H9 (cell line): ENCODE measurements around the gene NRCAM. TPM values are rescaled to one million over a fixed set of nuclear protein-coding genes. Genes with fewer than 3 reads are reported as not detected.

ENCODE experiments used
- DNase-seq: peaks from one replicate; pipeline ENCODE4 v3.0.0-alpha.2; 2017
- H2AFZ ChIP-seq: one replicate; pipeline ENCODE4 v1.6.1; 2013; ENCODE audit warnings: mild to moderate bottlenecking, low read length, control low read depth, moderate library complexity
- H2AK5ac ChIP-seq: 2 replicates; pipeline ENCODE4 v1.6.1; 2013; ENCODE audit warnings: low read length, control low read depth, mixed read lengths; ENCODE audit not compliant: insufficient read length
- H2BK120ac ChIP-seq: one replicate; pipeline ENCODE4 v1.6.1; 2013; ENCODE audit warnings: low read depth, mild to moderate bottlenecking, low read length, control low read depth, inconsistent platforms; ENCODE audit not compliant: poor library complexity, severe bottlenecking
- H2BK12ac ChIP-seq: 2 replicates; pipeline ENCODE4 v1.6.1; 2013; ENCODE audit warnings: low read length, control low read depth, mixed read lengths, low read depth; ENCODE audit not compliant: insufficient read length
- H2BK15ac ChIP-seq: 2 replicates; pipeline ENCODE4 v1.6.1; 2013; ENCODE audit warnings: low read depth, low read length, control low read depth
- H2BK20ac ChIP-seq: one replicate; pipeline ENCODE4 v1.6.1; 2013; ENCODE audit warnings: low read depth, mild to moderate bottlenecking, low read length, control low read depth, inconsistent platforms; ENCODE audit not compliant: poor library complexity, severe bottlenecking
- H2BK5ac ChIP-seq: 2 replicates; pipeline ENCODE4 v1.6.1; 2013; ENCODE audit warnings: low read length, control low read depth, mixed read lengths; ENCODE audit not compliant: insufficient read length
- H3K14ac ChIP-seq: 2 replicates; pipeline ENCODE4 v1.6.1; 2013; ENCODE audit warnings: low read length, control low read depth; ENCODE audit not compliant: insufficient read depth
- H3K18ac ChIP-seq: 2 replicates; pipeline ENCODE4 v1.6.1; 2013; ENCODE audit warnings: low read depth, mild to moderate bottlenecking, mixed read lengths, low read length, control low read depth; ENCODE audit not compliant: insufficient read length
- H3K23ac ChIP-seq: 2 replicates; pipeline ENCODE4 v1.6.1; 2013; ENCODE audit warnings: low read length, control low read depth, mixed read lengths, low read depth; ENCODE audit not compliant: insufficient read length
- H3K23me2 ChIP-seq: 2 replicates; pipeline ENCODE4 v1.6.1; 2013; ENCODE audit warnings: low read depth, mild to moderate bottlenecking, mixed read lengths, low read length, control low read depth; ENCODE audit not compliant: insufficient read length, poor library complexity, severe bottlenecking
- H3K27ac ChIP-seq: 2 replicates; pipeline ENCODE4 v1.5.1; 2013; ENCODE audit warnings: low read length, control low read depth, mixed read lengths, low read depth; ENCODE audit not compliant: insufficient read length
- H3K27me3 ChIP-seq: 2 replicates; pipeline ENCODE4 v1.6.1; 2013; ENCODE audit warnings: low read length, control low read depth, inconsistent platforms; ENCODE audit not compliant: insufficient read depth
- H3K4ac ChIP-seq: 2 replicates; pipeline ENCODE4 v1.6.1; 2013; ENCODE audit warnings: low read depth, mild to moderate bottlenecking, control low read depth, inconsistent platforms, low read length, moderate library complexity
- H3K4me1 ChIP-seq: 2 replicates; pipeline ENCODE4 v1.6.1; 2013; ENCODE audit warnings: low read length, control low read depth, inconsistent platforms; ENCODE audit not compliant: insufficient read depth
- H3K4me2 ChIP-seq: 2 replicates; pipeline ENCODE4 v1.6.1; 2013; ENCODE audit warnings: low read length, control low read depth, mixed read lengths; ENCODE audit not compliant: insufficient read length, insufficient read depth
- H3K56ac ChIP-seq: 2 replicates; pipeline ENCODE4 v1.6.1; 2013; ENCODE audit warnings: low read depth, mild to moderate bottlenecking, mixed read lengths, low read length, control low read depth; ENCODE audit not compliant: insufficient read length
- H3K79me1 ChIP-seq: 2 replicates; pipeline ENCODE4 v1.6.1; 2013; ENCODE audit warnings: low read depth, mild to moderate bottlenecking, moderate library complexity, low read length, control low read depth, inconsistent platforms; ENCODE audit not compliant: insufficient read depth, poor library complexity, severe bottlenecking
- H3K79me2 ChIP-seq: 2 replicates; pipeline ENCODE4 v1.6.1; 2013; ENCODE audit warnings: low read length, control low read depth, inconsistent platforms; ENCODE audit not compliant: insufficient read depth
- H3K9ac ChIP-seq: 2 replicates; pipeline ENCODE4 v1.6.1; 2013; ENCODE audit warnings: low read length, control low read depth, mixed read lengths; ENCODE audit not compliant: insufficient read length; ENCODE audit errors: extremely low read depth
- H3K9me3 ChIP-seq: one replicate; pipeline ENCODE4 v1.6.1; 2013; ENCODE audit warnings: low read depth, low read length, inconsistent platforms; ENCODE audit not compliant: control insufficient read depth
- H3T11ph ChIP-seq: one replicate; pipeline ENCODE4 v1.6.1; 2013; ENCODE audit warnings: mild to moderate bottlenecking, low read length, control low read depth, inconsistent platforms
- H4K20me1 ChIP-seq: one replicate; pipeline ENCODE4 v1.6.1; 2013; ENCODE audit not compliant: control insufficient read depth, insufficient read length, insufficient read depth
- H4K5ac ChIP-seq: 2 replicates; pipeline ENCODE4 v1.6.1; 2013; ENCODE audit warnings: low read depth, mild to moderate bottlenecking, mixed read lengths, low read length, control low read depth; ENCODE audit not compliant: insufficient read length
- H4K8ac ChIP-seq: replicated peaks from 2 replicates; pipeline ENCODE4 v1.6.1; 2013; ENCODE audit warnings: low read length, control low read depth, mixed read lengths, low read depth; ENCODE audit not compliant: insufficient read length
- H4K91ac ChIP-seq: 2 replicates; pipeline ENCODE4 v1.6.1; 2013; ENCODE audit warnings: low read depth, mild to moderate bottlenecking, moderate library complexity, mixed read lengths, low read length, control low read depth; ENCODE audit not compliant: insufficient read length
- H3K27ac Mint-ChIP-seq, 3 experiments: 2 replicates in 2 of 3; 3 replicates in 1 of 3; pipeline ENCODE4 v1.8.0; 2020 to 2021; ENCODE audit warnings: mixed read lengths in 3 of 3, mild to moderate bottlenecking in 1 of 3, moderate library complexity in 1 of 3
- H3K27me3 Mint-ChIP-seq: 2 replicates; pipeline ENCODE4 v1.8.0; 2021; ENCODE audit warnings: low read depth, mild to moderate bottlenecking, moderate library complexity, mixed read lengths
- H3K36me3 Mint-ChIP-seq, 3 experiments: 2 replicates in 2 of 3; 3 replicates in 1 of 3; pipeline ENCODE4 v1.8.0; 2020 to 2021; ENCODE audit warnings: low read depth in 3 of 3, mixed read lengths in 3 of 3; ENCODE audit not compliant: insufficient read depth in 1 of 3
- H3K4me1 Mint-ChIP-seq, 2 experiments: 2 replicates each; pipeline ENCODE4 v1.8.0; 2020; ENCODE audit warnings: mixed read lengths in 2 of 2
- H3K4me3 Mint-ChIP-seq, 2 experiments: 2 replicates in 1 of 2; 3 replicates in 1 of 2; pipeline ENCODE4 v1.8.0; 2020 to 2021; ENCODE audit warnings: mild to moderate bottlenecking in 2 of 2, mixed read lengths in 2 of 2, moderate library complexity in 1 of 2
- H3K9me3 Mint-ChIP-seq, 2 experiments: 2 replicates in 1 of 2; 3 replicates in 1 of 2; pipeline ENCODE4 v1.8.0; 2020; ENCODE audit warnings: mild to moderate bottlenecking in 2 of 2, mixed read lengths in 2 of 2, moderate library complexity in 1 of 2
- WGBS: extraction: QIAGEN DNeasy Blood & Tissue Kit; methylation state at CpG from one replicate; pipeline ENCODE4 v1.1.7; 2013; ENCODE audit warnings: missing lambda C conversion rate, low lambda C conversion rate, mixed read lengths; ENCODE audit not compliant: insufficient read length; ENCODE audit errors: extremely low coverage; 5-methylcytosine and 5-hydroxymethylcytosine counted together
- total RNA-seq: library from RNA; stranded (reverse); gene quantifications from 2 replicates; pipeline ENCODE4 v1.2.1, GENCODE V29; 2021
- TF ChIP-seq, protein P1 (sequence below): fragments of 200-600 bp; sonication (generic); conservative IDR thresholded peaks from 3 replicates; pipeline ENCODE4 v1.8.0; 2021; ENCODE audit warnings: antibody characterized with exemption, mild to moderate bottlenecking

The NRCAM gene
- total RNA-seq, 1 experiment from 2014 or later = 2.3 TPM

GRCh38 chr7:108360058-108360800, 96.0 kb downstream of the NRCAM start:
- no peak overlapping the region for H4K8ac ChIP-seq
- no peak overlapping the region for H2BK12ac ChIP-seq
- H3K9me3 Mint-ChIP-seq = no peaks in the 10 kb centered on the region; a peak in 1 of 5 replicates
- no peak overlapping the region for H2AFZ ChIP-seq
- H3K79me1 ChIP-seq = no peaks in the 10 kb centered on the region
- no peaks in the 10 kb centered on the region for H3K27me3 ChIP-seq
- no peaks in the 10 kb centered on the region for H4K20me1 ChIP-seq
- H2AK5ac ChIP-seq = no peak overlapping the region
- no peak overlapping the region for H3K27ac Mint-ChIP-seq
- H3K18ac ChIP-seq = no peak overlapping the region
- H2BK20ac ChIP-seq = no peak overlapping the region
- no peak overlapping the region for H3K9ac ChIP-seq
- no peak overlapping the region for H3K4ac ChIP-seq
- no peaks in the 10 kb centered on the region for H3K23me2 ChIP-seq
- DNase-seq = no peak
- no peaks in the 10 kb centered on the region for H3K79me2 ChIP-seq
- no peaks in the 10 kb centered on the region for H3K4me1 ChIP-seq
- no peak overlapping the region for H3K14ac ChIP-seq
- no peak overlapping the region for H4K5ac ChIP-seq
- H3K27me3 Mint-ChIP-seq = no peaks in the 10 kb centered on the region
- no peak overlapping the region for H2BK5ac ChIP-seq
- TF ChIP-seq, protein P1, sequence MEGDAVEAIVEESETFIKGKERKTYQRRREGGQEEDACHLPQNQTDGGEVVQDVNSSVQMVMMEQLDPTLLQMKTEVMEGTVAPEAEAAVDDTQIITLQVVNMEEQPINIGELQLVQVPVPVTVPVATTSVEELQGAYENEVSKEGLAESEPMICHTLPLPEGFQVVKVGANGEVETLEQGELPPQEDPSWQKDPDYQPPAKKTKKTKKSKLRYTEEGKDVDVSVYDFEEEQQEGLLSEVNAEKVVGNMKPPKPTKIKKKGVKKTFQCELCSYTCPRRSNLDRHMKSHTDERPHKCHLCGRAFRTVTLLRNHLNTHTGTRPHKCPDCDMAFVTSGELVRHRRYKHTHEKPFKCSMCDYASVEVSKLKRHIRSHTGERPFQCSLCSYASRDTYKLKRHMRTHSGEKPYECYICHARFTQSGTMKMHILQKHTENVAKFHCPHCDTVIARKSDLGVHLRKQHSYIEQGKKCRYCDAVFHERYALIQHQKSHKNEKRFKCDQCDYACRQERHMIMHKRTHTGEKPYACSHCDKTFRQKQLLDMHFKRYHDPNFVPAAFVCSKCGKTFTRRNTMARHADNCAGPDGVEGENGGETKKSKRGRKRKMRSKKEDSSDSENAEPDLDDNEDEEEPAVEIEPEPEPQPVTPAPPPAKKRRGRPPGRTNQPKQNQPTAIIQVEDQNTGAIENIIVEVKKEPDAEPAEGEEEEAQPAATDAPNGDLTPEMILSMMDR = no peak
- H3K27ac ChIP-seq = no peak overlapping the region
- H3K4me3 Mint-ChIP-seq = no peak overlapping the region
- H2BK15ac ChIP-seq = no peak overlapping the region
- no peak overlapping the region for H2BK120ac ChIP-seq
- no peak overlapping the region for H3K56ac ChIP-seq
- no peak overlapping the region for H3K4me2 ChIP-seq
- no CpG with 5 or more reads among the region's 2 CpGs for WGBS
- H4K91ac ChIP-seq = no peak overlapping the region
- no peak overlapping the region for H3T11ph ChIP-seq
- no peak overlapping the region for H3K23ac ChIP-seq
- H3K36me3 Mint-ChIP-seq = 0 out of 7 replicates have a peak, but pooled peaks cover 0 to 4% (median 0%) of the 10 kb centered on the region in 3 experiments
- 0 out of 4 replicates have a peak, but pooled peaks cover 0 to 2% of the 10 kb centered on the region in 2 experiments for H3K4me1 Mint-ChIP-seq
- H3K9me3 ChIP-seq = no peaks in the 10 kb centered on the region
